ENCODE measurements around the gene SPEG.
A peak's percentile ranks its signal among the peaks of the same experiment; 100 is the strongest.

Gene SPEG

DNA sequence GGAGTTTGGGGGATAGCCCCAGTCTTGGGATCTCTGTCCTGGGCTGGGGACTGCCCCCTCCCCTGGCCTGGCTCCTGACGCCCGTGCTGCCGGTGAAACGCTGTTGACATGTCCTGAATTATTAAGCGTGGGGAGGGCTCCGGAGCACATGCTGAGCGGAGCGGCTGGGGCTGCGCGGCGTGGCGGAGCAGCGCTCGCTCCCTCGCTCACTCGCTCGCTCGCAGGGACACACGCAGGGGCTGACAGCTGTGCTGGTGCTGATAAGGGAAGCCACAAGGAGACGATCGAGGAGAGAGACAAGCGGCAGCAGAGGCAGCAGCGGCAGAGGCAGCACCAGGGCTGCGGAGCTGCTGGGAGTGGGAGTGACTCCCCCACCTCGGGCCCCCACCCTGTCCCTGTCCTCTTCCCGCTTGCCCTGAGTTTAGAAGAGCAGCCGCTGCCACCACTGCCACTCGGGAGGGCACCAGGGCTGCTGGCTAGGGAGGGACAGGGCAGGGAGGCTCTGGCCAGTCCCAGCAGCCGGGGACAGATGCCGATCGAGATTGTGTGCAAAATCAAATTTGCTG, 79.6 kb downstream of the SPEG start, which contains the start of gene ASIC4:
Gene ASIC4, plus strand, starts transcription at position 287 of the 566 bp plus-strand sequence. Its CDS starts 243 bp downstream, at position 530.
- no peak for DNase-seq (ENCODE audit: low read depth)

GRCh38 chr2:219514836-219515235, 80.2 kb downstream of the SPEG start:
- no peak for DNase-seq (ENCODE audit: low read depth)

GRCh38 chr2:219515874-219516629, 81.4 kb downstream of the SPEG start:
- DNase-seq (ENCODE audit: low read depth), result no peak

DNA sequence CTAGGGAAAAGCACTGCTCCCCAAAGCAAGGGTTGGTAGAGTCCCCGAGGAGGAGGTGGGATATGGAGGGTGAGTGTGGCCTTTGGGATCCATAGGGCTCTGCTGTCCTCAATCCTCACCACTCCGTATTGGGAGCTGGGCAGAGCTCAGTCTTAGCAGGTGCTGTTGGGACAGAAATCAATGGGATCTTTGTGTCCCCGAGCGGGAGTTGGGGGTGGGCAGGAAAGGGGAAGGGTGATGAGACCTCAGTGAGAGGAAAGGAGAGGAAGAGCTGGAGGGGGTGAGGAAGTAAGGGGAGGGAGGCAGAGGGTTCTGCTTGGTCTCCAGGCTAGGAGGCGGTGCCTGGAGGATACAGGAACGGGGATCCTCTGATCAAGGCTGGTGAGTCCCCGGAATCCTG, 82.2 kb downstream of the SPEG start:
- DNase-seq (ENCODE audit: low read depth), result no peak

- no peak for DNase-seq (ENCODE audit: low read depth)
Measured at GRCh38 chr2:219517954-219518778, 83.5 kb downstream of the SPEG start.

- DNase-seq (ENCODE audit: low read depth), result no peak
Measured at GRCh38 chr2:219519526-219519916, 84.9 kb downstream of the SPEG start.

DNA sequence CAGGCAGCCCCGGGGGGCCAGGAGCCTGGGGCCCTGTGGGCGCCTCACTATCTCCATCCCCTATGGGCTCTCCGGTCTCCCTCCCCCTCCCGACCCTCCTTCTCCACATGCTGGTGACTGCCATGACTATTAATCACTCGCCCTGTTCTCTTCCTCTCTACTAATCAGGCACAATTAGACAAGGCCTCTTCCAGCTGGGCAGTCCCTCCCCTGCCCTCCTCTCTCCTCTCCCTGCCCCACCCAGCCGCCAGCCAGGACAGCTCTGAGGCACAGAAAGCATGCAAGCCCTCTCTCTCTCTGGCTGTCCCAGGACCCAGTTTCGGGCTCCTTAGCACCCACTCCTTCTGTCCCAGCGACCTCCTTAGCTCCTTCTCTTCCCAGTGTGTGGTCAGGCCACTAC, 85.4 kb downstream of the SPEG start:
- no peak for DNase-seq (ENCODE audit: low read depth)

GRCh38 chr2:219521066-219521880, 86.6 kb downstream of the SPEG start:
- no peak for DNase-seq (ENCODE audit: low read depth)

- peak; percentile 57 for DNase-seq (ENCODE audit: low read depth)
Measured at GRCh38 chr2:219522111-219523030, 87.7 kb downstream of the SPEG start.

- no peak for DNase-seq (ENCODE audit: low read depth)
Measured at GRCh38 chr2:219523031-219523671, 88.5 kb downstream of the SPEG start.

DNA sequence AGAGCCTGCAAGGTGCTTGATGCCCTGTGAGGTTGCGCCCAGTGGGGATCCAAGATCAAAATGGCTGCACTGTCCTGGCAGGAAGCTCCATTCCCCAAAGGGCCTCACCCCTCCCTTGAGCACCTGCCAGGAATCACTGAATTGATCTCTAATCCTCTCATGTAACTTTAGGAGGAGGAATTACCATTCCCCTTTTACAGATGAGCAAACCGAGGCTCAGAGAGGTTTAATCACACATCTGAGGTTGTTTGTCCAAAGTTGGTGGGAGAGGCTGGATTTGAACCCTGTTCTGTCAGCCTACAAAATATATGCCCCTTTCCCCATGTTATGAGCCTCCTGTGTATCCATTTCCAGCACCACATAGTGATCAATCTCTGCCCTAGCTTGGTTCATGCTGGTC, 90.2 kb downstream of the SPEG start:
- no peak for DNase-seq (ENCODE audit: low read depth)

GRCh38 chr2:219525533-219526232, 91.0 kb downstream of the SPEG start:
- DNase-seq (ENCODE audit: low read depth), result no peak

- DNase-seq (ENCODE audit: low read depth), result no peak
Measured at GRCh38 chr2:219526320-219527075, 91.9 kb downstream of the SPEG start.

DNA sequence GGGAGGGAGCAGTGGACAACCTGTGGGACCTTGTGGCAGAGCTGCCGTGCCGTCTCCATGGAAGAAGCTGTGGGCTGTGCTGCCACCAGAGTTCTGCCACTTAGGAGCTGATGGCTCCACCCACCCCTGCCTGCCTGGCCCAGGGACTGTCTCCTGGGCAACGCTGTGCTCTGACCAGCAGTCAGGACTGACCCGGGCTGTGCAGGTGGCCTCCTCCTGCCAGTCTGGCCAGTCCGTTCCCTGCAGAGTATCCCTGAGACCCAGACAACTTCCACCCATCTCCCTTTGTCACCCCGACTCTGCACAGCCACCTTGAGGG, 92.4 kb downstream of the SPEG start:
- no peak for DNase-seq (ENCODE audit: low read depth)

- no peak for DNase-seq (ENCODE audit: low read depth)
Measured at GRCh38 chr2:219527472-219527871, 92.8 kb downstream of the SPEG start.

GRCh38 chr2:219530048-219530963, 95.7 kb downstream of the SPEG start:
- no peak for DNase-seq (ENCODE audit: low read depth)

DNA sequence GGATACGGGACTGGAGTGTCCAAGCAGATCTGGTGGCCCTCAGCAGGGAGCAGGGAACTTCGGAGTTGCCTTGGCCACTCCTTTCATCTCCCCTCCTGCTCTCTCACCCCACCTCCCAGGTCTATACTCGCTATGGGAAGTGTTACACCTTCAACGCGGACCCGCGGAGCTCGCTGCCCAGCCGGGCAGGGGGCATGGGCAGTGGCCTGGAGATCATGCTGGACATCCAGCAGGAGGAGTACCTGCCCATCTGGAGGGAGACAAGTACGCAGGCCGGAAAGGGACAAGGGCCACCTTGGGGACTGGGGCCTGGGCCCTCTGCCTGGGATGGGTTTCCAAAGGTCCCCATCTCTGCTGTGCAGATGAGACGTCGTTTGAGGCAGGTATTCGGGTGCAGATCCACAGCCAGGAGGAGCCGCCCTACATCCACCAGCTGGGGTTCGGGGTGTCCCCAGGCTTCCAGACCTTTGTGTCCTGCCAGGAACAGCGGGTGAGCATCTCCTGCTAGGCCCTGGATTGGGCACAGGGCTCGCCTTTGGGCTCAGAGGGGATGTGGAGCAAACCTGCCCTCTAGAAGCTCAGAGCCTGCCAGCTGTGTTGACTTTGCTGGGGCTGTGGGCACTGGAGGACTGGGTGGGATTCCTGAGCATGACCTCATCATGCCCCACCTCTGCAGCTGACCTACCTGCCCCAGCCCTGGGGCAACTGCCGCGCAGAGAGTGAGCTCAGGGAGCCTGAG, 97.2 kb downstream of the SPEG start:
- DNase-seq (ENCODE audit: low read depth), result no peak

- DNase-seq (ENCODE audit: low read depth), result no peak
Measured at GRCh38 chr2:219532378-219532649, 97.7 kb downstream of the SPEG start.

All from GM04503 (cell line).